K562 (cell line): Measurements from ENCODE around the gene SKA3. TPM values are rescaled to one million over a fixed set of nuclear protein-coding genes. Genes with fewer than 3 reads are reported as not detected.
A peak's percentile ranks its signal among the peaks of the same experiment; 100 is the strongest.

Experiments used
- ATAC-seq: fragments of 200-7000 bp; cut with Tn5 transposase; 3 replicates; pipeline ENCODE4 v1.9.1; 2020; ENCODE audit warnings: moderate library complexity
- BruUV-seq: library from RNA; stranded (reverse); fragments of 400-500 nt; replicated peaks from 2 replicates; lab custom pipeline; 2021; lab: Mats Ljungman, UMichigan
- CTCF ChIA-PET: fragments of 300-600 bp; formaldehyde crosslinking; extraction: SDS; loops from one replicate; lab custom pipeline; 2021; ENCODE audit warnings: low intra/inter-chr PET ratio; lab: Yijun Ruan, JAX
- POLR2A ChIA-PET: fragments of 300-600, 350-650 bp; sonication (Branson Sonifier 250); formaldehyde crosslinking; extraction: SDS; loops from one replicate; lab custom pipeline; 2021; ENCODE audit warnings: antibody characterized with exemption, inconsistent platforms; lab: Yijun Ruan, JAX
- DNase-seq, 4 experiments: peaks; one replicate each; pipeline versions ENCODE4 v3.0.0 to v3.0.0-alpha.2; 2011 to 2018; ENCODE audit warnings: low spot score in 3 of 4, mixed read lengths in 3 of 4; ENCODE audit errors: extremely low read depth in 1 of 4
- FAIRE-seq: peaks from 2 replicates; lab custom pipeline; 2011; peaks lifted over from hg19 to GRCh38; lab: Jason Lieb, UNC
- H2AFZ ChIP-seq: 2 replicates; pipeline ENCODE4 v1.6.0; 2011; ENCODE audit warnings: low read depth, low read length, control low read depth, inconsistent platforms
- H3K27ac ChIP-seq: fragments of 200-600 bp; 3 replicates; pipeline ENCODE4 v1.8.0; 2011; ENCODE audit warnings: low read depth, mild to moderate bottlenecking, control low read depth, inconsistent platforms, low read length, moderate library complexity, mixed read lengths; ENCODE audit errors: extremely low read depth
- H3K27me3 ChIP-seq, 2 experiments: fragments of 300-600 bp in 1 of 2; 2 replicates in 1 of 2; 3 replicates in 1 of 2; pipeline versions ENCODE4 v1.6.0 to v1.8.0; 2011; ENCODE audit warnings: inconsistent platforms in 2 of 2, low read length in 2 of 2, mild to moderate bottlenecking in 1 of 2, mixed read lengths in 1 of 2, moderate library complexity in 1 of 2; ENCODE audit not compliant: control insufficient read depth in 2 of 2, insufficient read depth in 2 of 2
- H3K36me3 ChIP-seq: fragments of 300-600 bp; 3 replicates; pipeline ENCODE4 v1.8.0; 2011; ENCODE audit warnings: mild to moderate bottlenecking, low read length, inconsistent platforms; ENCODE audit not compliant: control insufficient read depth, insufficient read depth
- H3K4me1 ChIP-seq, 2 experiments: fragments of 200-600 bp in 1 of 2; replicated peaks in 1 of 2; 2 replicates in 1 of 2; 3 replicates in 1 of 2; pipeline versions ENCODE4 v1.5.1 to v1.8.0; 2011; ENCODE audit warnings: inconsistent platforms in 2 of 2, low read length in 2 of 2, mild to moderate bottlenecking in 1 of 2, mixed read lengths in 1 of 2, moderate library complexity in 1 of 2; ENCODE audit not compliant: control insufficient read depth in 2 of 2, insufficient read depth in 2 of 2
- H3K4me2 ChIP-seq: 2 replicates; pipeline ENCODE4 v1.6.1; 2011; ENCODE audit warnings: low read length, control low read depth, inconsistent platforms, mixed read lengths; ENCODE audit not compliant: insufficient read depth
- H3K4me3 ChIP-seq: fragments of 200-600 bp; sonication (generic), shearing (Covaris generic); 2 replicates; pipeline ENCODE4 v1.5.1; 2016; ENCODE audit warnings: control low read depth, inconsistent platforms
- H3K79me2 ChIP-seq: fragments of 200-600 bp; 3 replicates; pipeline ENCODE4 v1.8.0; 2011; ENCODE audit warnings: low read length, inconsistent platforms; ENCODE audit not compliant: control insufficient read depth, insufficient read depth
- H3K9ac ChIP-seq, 2 experiments: 2 replicates each; pipeline versions ENCODE4 v1.6.0 to v1.6.1; 2011; ENCODE audit warnings: low read depth in 2 of 2, low read length in 2 of 2, control low read depth in 1 of 2, inconsistent platforms in 1 of 2, mild to moderate bottlenecking in 1 of 2, mixed read lengths in 1 of 2; ENCODE audit not compliant: insufficient read depth in 1 of 2
- H3K9me1 ChIP-seq: one replicate; pipeline ENCODE4 v1.6.0; 2011; ENCODE audit warnings: inconsistent platforms, mild to moderate bottlenecking, low read length, moderate library complexity; ENCODE audit not compliant: control insufficient read depth, insufficient read depth
- H3K9me3 ChIP-seq: replicated peaks from 2 replicates; pipeline ENCODE4 v1.5.1; 2011; ENCODE audit warnings: low read depth, low read length, inconsistent platforms; ENCODE audit not compliant: control insufficient read depth, insufficient read depth
- H4K20me1 ChIP-seq: replicated peaks from 2 replicates; pipeline ENCODE4 v1.6.1; 2011; ENCODE audit warnings: low read length, inconsistent platforms, mixed read lengths; ENCODE audit not compliant: control insufficient read depth, insufficient read depth
- BRD9 ChIP-seq: fragments of 450-650 bp; IDR thresholded peaks from 2 replicates; pipeline ENCODE4 v1.6.1; 2018; ENCODE audit warnings: low read depth; ENCODE audit not compliant: partially characterized antibody
- CBX2 ChIP-seq: fragments of 200-600 bp; sonication (generic); IDR thresholded peaks from one replicate; pipeline ENCODE4 v1.6.1; 2012; ENCODE audit warnings: mild to moderate bottlenecking, low read length, inconsistent platforms; ENCODE audit not compliant: insufficient read depth, poor library complexity, severe bottlenecking
- CXXC5 ChIP-seq: fragments of 250-450 bp; sonication (Bioruptor Pico); IDR thresholded peaks from 2 replicates; pipeline ENCODE4 v1.8.0; 2022; ENCODE audit warnings: inconsistent platforms, mild to moderate bottlenecking, moderate library complexity
- EP300 ChIP-seq: IDR thresholded peaks from 2 replicates; pipeline ENCODE4 v1.6.1; 2012; ENCODE audit warnings: low read length, improper control_type of control experiment
- FOXJ2 ChIP-seq: fragments of 200-800 bp; sonication (Bioruptor generic); IDR thresholded peaks from 2 replicates; pipeline ENCODE4 v1.6.1; 2016; ENCODE audit warnings: missing genetic modification characterization, missing compliant biosample characterization
- GATA2 ChIP-seq: sonication (generic); formaldehyde crosslinking; IDR thresholded peaks from 2 replicates; pipeline ENCODE4 v1.4.0; 2020; ENCODE audit warnings: mild to moderate bottlenecking, missing genetic modification reagents
- IRF2 ChIP-seq: sonication (generic); formaldehyde crosslinking; IDR thresholded peaks from 2 replicates; pipeline ENCODE4 v1.8.1; 2022; ENCODE audit warnings: mild to moderate bottlenecking, missing genetic modification reagents
- KHSRP ChIP-seq: fragments of 450-650 bp; IDR thresholded peaks from 2 replicates; pipeline ENCODE4 v1.6.1; 2017
- RBBP5 ChIP-seq: fragments of 200-600 bp; sonication (generic); IDR thresholded peaks from 2 replicates; pipeline ENCODE4 v1.6.1; 2012; ENCODE audit warnings: borderline replicate concordance, mild to moderate bottlenecking, low read length, control low read depth, inconsistent platforms; ENCODE audit not compliant: insufficient read depth, poor library complexity, severe bottlenecking
- TCF7 ChIP-seq: sonication (generic); IDR thresholded peaks from 2 replicates; pipeline ENCODE4 v1.6.1; 2016; ENCODE audit warnings: antibody characterized with exemption, borderline replicate concordance
- TCF7L2 ChIP-seq: fragments of 150-350 bp; IDR thresholded peaks from 2 replicates; pipeline ENCODE4 v1.6.1; 2016; ENCODE audit warnings: low read depth, mild to moderate bottlenecking, low read length, moderate library complexity
- THRB ChIP-seq: fragments of 450-650 bp; formaldehyde crosslinking; conservative IDR thresholded peaks from 2 replicates; pipeline ENCODE4 v1.4.0; 2022; ENCODE audit warnings: mild to moderate bottlenecking, missing genetic modification characterization
- ZFP91 ChIP-seq: sonication (generic); formaldehyde crosslinking; IDR thresholded peaks from 2 replicates; pipeline ENCODE4 v1.8.0; 2022; ENCODE audit warnings: mild to moderate bottlenecking, missing genetic modification reagents
- ZNF655 ChIP-seq: fragments of 250-450 bp; sonication (Bioruptor Pico); IDR thresholded peaks from 2 replicates; pipeline ENCODE4 v1.5.0; 2021
- ZNF740 ChIP-seq, 3 experiments: fragments of 200-800 bp in 1 of 3; sonication (Bioruptor generic) in 1 of 3; sonication (generic) in 1 of 3; formaldehyde crosslinking in 1 of 3; IDR thresholded peaks; 2 replicates each; pipeline versions ENCODE4 v1.6.1 to v1.8.0; 2016 to 2022; ENCODE audit warnings: mild to moderate bottlenecking in 2 of 3, missing compliant biosample characterization in 2 of 3, missing genetic modification characterization in 2 of 3, missing genetic modification reagents in 1 of 3
- WGBS: fragments of 100-300 bp; shearing (Covaris generic); methylation state at CpG from one replicate; pipeline ENCODE4 v1.1.6; 2016; ENCODE audit warnings: low coverage, mixed read lengths; ENCODE audit not compliant: insufficient coverage; ENCODE audit errors: missing lambda C conversion rate; 5-methylcytosine and 5-hydroxymethylcytosine counted together
- in situ Hi-C: fragments of 300-500 bp; cut with MboI; formaldehyde crosslinking; loops from 4 replicates; pipeline ENCODE4 v1.15.0; 2018; ENCODE audit warnings: inconsistent platforms, mixed read lengths
- intact Hi-C: fragments of 100-400 bp; cut with micrococcal nuclease; formaldehyde crosslinking; loops from 2 replicates; pipeline ENCODE4 v1.14.2; 2022
- polyA plus RNA-seq, 8 experiments: library from polyadenylated mRNA; depleted of rRNA in 4 of 8; stranded (reverse) in 5 of 8; unstranded in 3 of 8; fragments of >200 nt; fragmentation: Nextera tagmentation in 2 of 8; fragmentation: Illumina TruSeq in 1 of 8; extraction: Ambion mirVana in 2 of 8; extraction: Trizol in 1 of 8; gene quantifications; 2 replicates each; pipeline versions ENCODE4 v1.2.1 to v1.2.3, GENCODE V29; 2011 to 2014; ENCODE audit warnings: inconsistent platforms in 1 of 8, missing spikeins in 1 of 8
- total RNA-seq, 7 experiments: library from RNA; depleted of rRNA in 6 of 7; stranded (reverse); fragments of >200 nt in 6 of 7; fragmentation: Illumina TruSeq in 2 of 7; extraction: Trizol in 2 of 7; gene quantifications; 2 replicates each; pipeline versions ENCODE4 v1.2.1 to v1.2.3, GENCODE V29; 2011 to 2021; ENCODE audit warnings: low replicate concordance in 1 of 7

The SKA3 gene
- total and polyA plus RNA-seq, 9 of the 15 experiments (the other 6 are each of a cell fraction or from before 2014, with no cell fraction given), result 17.0 to 53.3 (median 29.9) TPM

GRCh38 chr13:21121616-21122015, 54.7 kb downstream of the SKA3 start (continued):
- TF ChIP-seq GATA2 (CRISPR knock-in tag) (no peak), ZNF655 (CRISPR knock-in tag) (no peak)

GRCh38 chr13:21120191-21120590, 56.2 kb downstream of the SKA3 start:
- Histone ChIP-seq H3K36me3 (no peaks in the 10 kb centered on the region), H3K27ac (no peak overlapping the region), H3K79me2 (no peaks in the 10 kb centered on the region), H3K9me1 (no peaks in the 10 kb centered on the region), H3K9me3 (no peaks in the 10 kb centered on the region), H3K4me2 (no peak overlapping the region), H3K4me3 (no peak overlapping the region), H3K4me1 (no peaks in the 10 kb centered on the region; a peak in 1 of 5 replicates), H2AFZ (no peak overlapping the region), H3K9ac (no peak overlapping the region), H3K27me3 (no peaks in the 10 kb centered on the region), H4K20me1 (no peaks in the 10 kb centered on the region)
- intact Hi-C loops, result no loop called here
- CTCF ChIA-PET, result no interaction called here
- POLR2A ChIA-PET, result no interaction called here
- in situ Hi-C loops, result no loop called here
- FAIRE-seq, result no peak
- DNase-seq, result no peak
- ATAC-seq, result peak; percentile 29; the same call in 1 of the 3 replicates
- no TSS peak for BruUV-seq
- 30% methylated on average over 6 of the region's 6 CpGs for WGBS
- TF ChIP-seq FOXJ2 (no peak), KHSRP (no peak), BRD9 (no peak), ZNF740 (CRISPR knock-in tag; IDR thresholded peaks at IDR 0.05) (no peak), ZNF740 (tag; IDR thresholded peaks at IDR 0.05) (no peak), CXXC5 (CRISPR knock-in tag) (peak; percentile 20; the same call in 1 of the 2 replicates), IRF2 (CRISPR knock-in tag) (no peak), RBBP5 (no peak), TCF7L2 (no peak), TCF7 (no peak), THRB (no peak), ZFP91 (CRISPR knock-in tag) (no peak), EP300 (peak; percentile 52; the same call in 1 of the 2 replicates), CBX2 (no peak)
